Measurements from ENCODE around the gene ADD3.

The ADD3 gene

GRCh38 chr10:110172155-110172554 lies 164.4 kb downstream of the ADD3 start:
- DNase-seq (ENCODE audit: low read depth in 4 of 4, low spot score in 1 of 4) = no peak

- no peak for DNase-seq (ENCODE audit: low read depth in 4 of 4, low spot score in 1 of 4)
These were observed 166.4 kb downstream of the ADD3 start for GRCh38 chr10:110174201-110174600.

DNA sequence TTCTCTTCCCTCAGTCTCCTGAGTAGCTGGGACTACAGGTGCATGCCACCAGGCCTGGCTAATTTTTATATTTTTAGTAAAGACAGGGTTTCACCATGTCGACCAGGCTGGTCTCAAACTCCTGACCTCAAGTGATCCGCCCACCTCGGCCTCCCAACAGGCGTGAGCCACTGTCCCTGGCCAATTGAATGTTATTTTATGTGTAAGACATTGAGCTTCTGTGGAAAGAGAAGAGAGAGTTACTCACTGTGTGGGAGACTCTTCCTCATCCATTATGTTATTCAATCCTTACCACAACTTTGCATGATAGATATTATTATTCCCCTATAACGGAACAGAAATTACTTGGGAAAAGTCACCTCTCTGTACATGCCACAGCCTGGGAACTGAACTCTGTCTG lies 167.0 kb downstream of the ADD3 start:
- DNase-seq (ENCODE audit: low read depth in 4 of 4, low spot score in 1 of 4) = no peak

GRCh38 chr10:110175406-110175805 lies 167.6 kb downstream of the ADD3 start:
- DNase-seq (ENCODE audit: low read depth in 4 of 4, low spot score in 1 of 4) = no peak

- DNase-seq (ENCODE audit: low read depth in 4 of 4, low spot score in 1 of 4) = no peak
These were observed 168.6 kb downstream of the ADD3 start for GRCh38 chr10:110176141-110177030.

DNA sequence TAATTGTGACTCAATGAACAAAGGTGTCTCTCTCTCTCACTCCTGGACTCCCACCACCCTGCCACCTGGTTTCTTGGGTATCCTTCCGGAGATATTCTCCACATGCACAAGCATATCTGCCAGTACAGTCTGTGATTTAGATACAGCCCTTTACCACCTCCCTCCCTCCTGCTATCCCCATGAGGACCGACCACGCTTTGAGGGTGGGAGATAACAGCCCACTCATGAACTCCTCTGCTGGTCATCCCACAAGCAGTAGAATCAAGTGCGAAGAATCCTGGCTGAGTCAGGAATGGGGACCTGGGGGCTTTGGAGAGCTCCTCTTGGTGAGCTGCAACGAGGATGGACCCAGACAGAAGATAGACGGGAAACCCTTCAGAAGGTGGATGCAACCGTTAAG lies 171.4 kb downstream of the ADD3 start:
- no peak for DNase-seq (ENCODE audit: low read depth in 4 of 4, low spot score in 1 of 4)

GRCh38 chr10:110181451-110181850 lies 173.7 kb downstream of the ADD3 start:
- DNase-seq (ENCODE audit: low read depth in 4 of 4, low spot score in 1 of 4) = no peak

GRCh38 chr10:110181911-110182310 lies 174.1 kb downstream of the ADD3 start:
- no peak for DNase-seq (ENCODE audit: low read depth in 4 of 4, low spot score in 1 of 4)

GRCh38 chr10:110184398-110184797 lies 176.6 kb downstream of the ADD3 start:
- DNase-seq (ENCODE audit: low read depth in 4 of 4, low spot score in 1 of 4) = no peak
